ENCODE data around the gene MEG3.
"Not testable (repeated sequence)": the region's sequence is repeated elsewhere in the genome, so short reads cannot be mapped to it uniquely, and the experiment has no call there.

Gene MEG3

GRCh38 chr14:100788942-100789341 lies 37.0 kb upstream of the MEG3 start:
- no peak for DNase-seq (ENCODE audit: low read depth in 2 of 2)

GRCh38 chr14:100789460-100790417 lies 36.2 kb upstream of the MEG3 start:
- no peak for DNase-seq (ENCODE audit: low read depth in 2 of 2)

- DNase-seq (ENCODE audit: low read depth in 2 of 2) = no peak
Observed at GRCh38 chr14:100790502-100791347, 35.2 kb upstream of the MEG3 start.

GRCh38 chr14:100791348-100791735 lies 34.6 kb upstream of the MEG3 start:
- DNase-seq (ENCODE audit: low read depth in 2 of 2) = no peak

GRCh38 chr14:100791995-100792394 lies 33.9 kb upstream of the MEG3 start:
- no peak for DNase-seq (ENCODE audit: low read depth in 2 of 2)

- DNase-seq (ENCODE audit: low read depth in 2 of 2) = no peak
Observed at GRCh38 chr14:100796946-100797345, 29.0 kb upstream of the MEG3 start.

GRCh38 chr14:100800041-100800440 lies 25.9 kb upstream of the MEG3 start:
- no peak for DNase-seq (ENCODE audit: low read depth in 2 of 2)

GRCh38 chr14:100801433-100801832 lies 24.5 kb upstream of the MEG3 start:
- not testable (repeated sequence) for DNase-seq (ENCODE audit: low read depth in 2 of 2)

GRCh38 chr14:100802179-100802578 lies 23.7 kb upstream of the MEG3 start:
- no peak for DNase-seq (ENCODE audit: low read depth in 2 of 2)

- no peak for DNase-seq (ENCODE audit: low read depth in 2 of 2)
Observed at GRCh38 chr14:100802766-100803165, 23.2 kb upstream of the MEG3 start.

GRCh38 chr14:100803226-100803625 lies 22.7 kb upstream of the MEG3 start:
- no peak for DNase-seq (ENCODE audit: low read depth in 2 of 2)

- DNase-seq (ENCODE audit: low read depth in 2 of 2) = no peak
Observed at GRCh38 chr14:100803676-100804075, 22.2 kb upstream of the MEG3 start.

GRCh38 chr14:100804138-100804537 lies 21.8 kb upstream of the MEG3 start:
- no peak for DNase-seq (ENCODE audit: low read depth in 2 of 2)

- DNase-seq (ENCODE audit: low read depth in 2 of 2) = no peak
Observed at GRCh38 chr14:100804558-100805309, 21.2 kb upstream of the MEG3 start.

- DNase-seq (ENCODE audit: low read depth in 2 of 2) = no peak
Observed at GRCh38 chr14:100806386-100806785, 19.5 kb upstream of the MEG3 start.

- DNase-seq (ENCODE audit: low read depth in 2 of 2) = no peak
Observed at GRCh38 chr14:100807496-100807895, 18.4 kb upstream of the MEG3 start.

GRCh38 chr14:100807979-100808734 lies 17.8 kb upstream of the MEG3 start:
- no peak for DNase-seq (ENCODE audit: low read depth in 2 of 2)

- DNase-seq (ENCODE audit: low read depth in 2 of 2) = no peak
Observed at GRCh38 chr14:100810435-100810834, 15.5 kb upstream of the MEG3 start.

GRCh38 chr14:100810861-100811461 lies 15.0 kb upstream of the MEG3 start:
- DNase-seq (ENCODE audit: low read depth in 2 of 2) = no peak

GRCh38 chr14:100813291-100813690 lies 12.6 kb upstream of the MEG3 start:
- no peak for DNase-seq (ENCODE audit: low read depth in 2 of 2)

Data from activated CD4-positive, alpha-beta T cell treated with anti-CD3 and anti-CD28 coated beads for 24 hours (primary cell).